Calu3 (cell line): Measurements from ENCODE around the gene ARGLU1. TPM values are rescaled to one million over a fixed set of nuclear protein-coding genes. Genes with fewer than 3 reads are reported as not detected.

Source experiments
- BruUV-seq: library from RNA; stranded (reverse); fragments of 400-500 nt; replicated peaks from 2 replicates; lab custom pipeline; 2021; lab: Mats Ljungman, UMichigan
- CTCF ChIA-PET: fragments of 300-600 bp; sonication (Branson Sonifier 250); formaldehyde crosslinking; loops from one replicate; lab custom pipeline; 2022; ENCODE audit warnings: antibody characterized with exemption; lab: Charles Lee
- DNase-seq: peaks from one replicate; pipeline ENCODE4 v3.0.0; 2022
- H3K27ac Mint-ChIP-seq: one replicate; pipeline ENCODE4 v1.8.0; 2022; ENCODE audit warnings: mixed read lengths; ENCODE audit not compliant: unreplicated experiment
- H3K27me3 Mint-ChIP-seq: one replicate; pipeline ENCODE4 v1.8.0; 2022; ENCODE audit warnings: mixed read lengths; ENCODE audit not compliant: unreplicated experiment
- H3K36me3 Mint-ChIP-seq: one replicate; pipeline ENCODE4 v1.8.0; 2022; ENCODE audit warnings: mild to moderate bottlenecking, moderate library complexity, mixed read lengths; ENCODE audit not compliant: insufficient read depth, unreplicated experiment
- H3K4me1 Mint-ChIP-seq: one replicate; pipeline ENCODE4 v1.8.0; 2022; ENCODE audit warnings: mild to moderate bottlenecking, low read depth, mixed read lengths; ENCODE audit not compliant: unreplicated experiment
- H3K4me3 Mint-ChIP-seq: one replicate; pipeline ENCODE4 v1.8.0; 2022; ENCODE audit warnings: mild to moderate bottlenecking, low read depth, moderate library complexity, mixed read lengths; ENCODE audit not compliant: unreplicated experiment
- H3K9me3 Mint-ChIP-seq: one replicate; pipeline ENCODE4 v1.8.0; 2022; ENCODE audit warnings: low read depth, mixed read lengths; ENCODE audit not compliant: unreplicated experiment
- intact Hi-C: fragments of 100-400 bp; cut with micrococcal nuclease; formaldehyde crosslinking; loops from one replicate; pipeline ENCODE4 v1.10.0; 2022; ENCODE audit not compliant: unreplicated experiment
- total RNA-seq: library from RNA; stranded (reverse); gene quantifications from 2 replicates; pipeline ENCODE4 v1.2.3, GENCODE V29; 2022
- TF ChIP-seq, protein P1 (sequence below): fragments of 200-600 bp; IDR thresholded peaks from one replicate; pipeline ENCODE4 v1.8.0; 2022; ENCODE audit warnings: antibody characterized with exemption; ENCODE audit not compliant: unreplicated experiment

Gene ARGLU1
- total RNA-seq, 1 experiment from 2014 or later, result 28.8 TPM

DNA sequence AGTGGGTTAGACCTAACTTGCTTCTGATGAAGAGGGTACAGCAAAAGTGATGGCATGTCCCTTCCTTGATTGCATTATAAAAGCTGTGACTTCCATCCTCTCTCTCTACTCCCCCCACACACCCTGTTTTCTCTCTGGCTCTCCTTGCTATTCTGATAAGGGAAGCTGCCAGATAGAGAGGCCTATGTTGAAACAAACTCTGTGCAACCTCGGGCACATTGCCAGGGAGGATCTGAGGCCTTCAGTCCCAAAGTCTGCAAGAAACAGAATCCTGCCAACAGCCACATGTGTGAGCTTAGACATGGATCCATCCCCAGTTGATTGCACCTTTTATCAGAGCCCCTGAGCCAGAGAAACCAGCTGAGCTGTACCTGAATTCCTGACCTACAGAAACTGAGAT is 44.8 kb upstream of the ARGLU1 start:
- no peak overlapping the region for H3K27ac Mint-ChIP-seq
- intact Hi-C loops, result no loop called here

DNA sequence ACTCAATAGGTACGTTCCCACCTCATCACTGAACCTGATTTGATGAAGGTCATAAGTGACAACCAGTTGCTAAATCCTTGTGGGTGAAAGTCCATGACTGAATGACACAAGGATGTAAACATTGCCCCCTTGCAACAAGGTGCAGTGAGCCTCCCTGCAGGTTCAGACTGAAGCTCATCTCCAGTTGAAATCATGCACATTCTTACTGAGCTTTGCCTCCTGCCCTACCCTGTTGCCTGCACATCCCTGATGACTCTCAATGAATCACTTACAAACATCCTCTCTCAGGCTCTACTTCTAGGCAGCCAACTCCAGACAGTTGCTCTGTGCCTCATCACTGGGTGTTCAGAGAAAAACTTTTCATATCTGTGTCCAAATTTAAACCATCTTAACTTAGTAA is 42.5 kb upstream of the ARGLU1 start:
- CTCF ChIA-PET, result no interaction called here

More for the DNA sequence above, 44.8 kb upstream of the ARGLU1 start:
- CTCF ChIA-PET, result no interaction called here
- Mint-ChIP-seq H3K4me1 (no peaks in the 10 kb centered on the region), H3K4me3 (no peak overlapping the region), H3K27me3 (no peaks in the 10 kb centered on the region), H3K9me3 (no peaks in the 10 kb centered on the region), H3K36me3 (no peaks in the 10 kb centered on the region)
- DNase-seq, result no peak
- no TSS peak for BruUV-seq
- TF ChIP-seq, protein P1, sequence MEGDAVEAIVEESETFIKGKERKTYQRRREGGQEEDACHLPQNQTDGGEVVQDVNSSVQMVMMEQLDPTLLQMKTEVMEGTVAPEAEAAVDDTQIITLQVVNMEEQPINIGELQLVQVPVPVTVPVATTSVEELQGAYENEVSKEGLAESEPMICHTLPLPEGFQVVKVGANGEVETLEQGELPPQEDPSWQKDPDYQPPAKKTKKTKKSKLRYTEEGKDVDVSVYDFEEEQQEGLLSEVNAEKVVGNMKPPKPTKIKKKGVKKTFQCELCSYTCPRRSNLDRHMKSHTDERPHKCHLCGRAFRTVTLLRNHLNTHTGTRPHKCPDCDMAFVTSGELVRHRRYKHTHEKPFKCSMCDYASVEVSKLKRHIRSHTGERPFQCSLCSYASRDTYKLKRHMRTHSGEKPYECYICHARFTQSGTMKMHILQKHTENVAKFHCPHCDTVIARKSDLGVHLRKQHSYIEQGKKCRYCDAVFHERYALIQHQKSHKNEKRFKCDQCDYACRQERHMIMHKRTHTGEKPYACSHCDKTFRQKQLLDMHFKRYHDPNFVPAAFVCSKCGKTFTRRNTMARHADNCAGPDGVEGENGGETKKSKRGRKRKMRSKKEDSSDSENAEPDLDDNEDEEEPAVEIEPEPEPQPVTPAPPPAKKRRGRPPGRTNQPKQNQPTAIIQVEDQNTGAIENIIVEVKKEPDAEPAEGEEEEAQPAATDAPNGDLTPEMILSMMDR, result no peak

DNA sequence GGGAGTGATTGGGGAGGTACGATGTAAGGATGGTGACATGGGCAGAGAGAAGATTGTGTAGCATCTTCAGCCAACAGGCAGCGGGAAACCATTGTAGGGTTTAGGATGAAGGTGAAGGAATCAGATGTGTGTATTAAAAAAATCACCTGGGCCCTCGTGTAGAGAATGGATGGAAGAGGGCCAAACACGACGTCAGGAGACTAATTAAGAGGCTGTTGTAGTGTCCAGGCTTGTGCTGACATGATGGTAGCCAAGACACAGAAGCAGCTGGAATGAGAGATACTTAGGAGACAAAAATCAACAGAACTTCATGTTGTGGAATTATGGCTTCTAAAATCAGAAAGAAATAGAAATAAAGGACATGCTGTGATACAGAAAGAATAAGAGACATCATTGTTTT is 41.2 kb upstream of the ARGLU1 start:
- TF ChIP-seq, protein P1, result no peak
- H3K4me1 Mint-ChIP-seq, result no peaks in the 10 kb centered on the region
- peaks cover 2% of the 10 kb centered on the region for H3K9me3 Mint-ChIP-seq
- H3K36me3 Mint-ChIP-seq, result no peaks in the 10 kb centered on the region
- no TSS peak for BruUV-seq
- no peak overlapping the region for H3K4me3 Mint-ChIP-seq
- CTCF ChIA-PET, result no interaction called here
- no peaks in the 10 kb centered on the region for H3K27me3 Mint-ChIP-seq
- H3K27ac Mint-ChIP-seq, result no peak overlapping the region
- DNase-seq, result no peak
- intact Hi-C loops, result no loop called here

More for the DNA sequence above, 42.5 kb upstream of the ARGLU1 start:
- TF ChIP-seq, protein P1, result no peak
- intact Hi-C loops, result no loop called here
- DNase-seq, result no peak
- H3K4me3 Mint-ChIP-seq, result no peak overlapping the region
- H3K9me3 Mint-ChIP-seq, result peaks cover 2% of the 10 kb centered on the region
- H3K4me1 Mint-ChIP-seq, result no peaks in the 10 kb centered on the region
- no peaks in the 10 kb centered on the region for H3K36me3 Mint-ChIP-seq
- no peak overlapping the region for H3K27ac Mint-ChIP-seq
- H3K27me3 Mint-ChIP-seq, result no peaks in the 10 kb centered on the region
- BruUV-seq, result no TSS peak

DNA sequence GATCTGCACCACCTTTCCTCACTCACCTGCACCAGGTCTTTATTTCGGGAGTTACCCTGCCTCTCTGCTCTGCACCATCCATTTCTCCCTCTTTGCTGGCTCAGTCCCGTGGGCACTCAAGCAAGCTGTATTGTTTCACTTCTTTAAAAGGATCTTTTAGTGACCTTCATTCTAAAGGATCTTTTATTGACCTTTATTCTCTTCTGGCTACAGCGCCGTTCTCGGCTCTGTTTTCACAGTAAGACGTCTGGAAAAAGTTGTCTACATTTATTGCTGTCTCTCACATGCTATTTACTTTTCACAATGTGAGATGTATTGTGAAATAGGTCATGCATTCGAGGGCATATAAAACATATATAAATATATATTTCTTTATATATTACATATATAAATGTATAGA is 35.6 kb upstream of the ARGLU1 start:
- Mint-ChIP-seq H3K4me3 (no peak overlapping the region), H3K36me3 (no peaks in the 10 kb centered on the region), H3K27me3 (no peaks in the 10 kb centered on the region), H3K27ac (no peak overlapping the region), H3K4me1 (no peaks in the 10 kb centered on the region), H3K9me3 (peaks cover 4% of the 10 kb centered on the region)
- TF ChIP-seq, protein P1, result no peak
- no TSS peak for BruUV-seq
- intact Hi-C loops, result no loop called here
- CTCF ChIA-PET, result no interaction called here
- DNase-seq, result no peak
